Right atrium auricular region (tissue), 2 donors: Measurements from ENCODE around the gene TMEM134. TPM values are rescaled to one million over a fixed set of nuclear protein-coding genes. Genes with fewer than 3 reads are reported as not detected.
A peak's percentile ranks its signal among the peaks of the same experiment; 100 is the strongest.

Source experiments
- DNase-seq: peaks from one replicate; pipeline ENCODE4 v3.0.0-alpha.2; 2019; ENCODE audit warnings: low spot score
- H3K27ac ChIP-seq, 2 donors: fragments of 200-600 bp; sonication (generic); 1 replicate in 1 of 2; 2 replicates in 1 of 2; pipeline ENCODE4 v1.5.1; 2016 to 2019
- H3K27me3 ChIP-seq, 2 donors: fragments of 200-600 bp; sonication (generic); one replicate each; pipeline versions ENCODE4 v1.5.1 to v1.6.0; 2017 to 2019
- H3K36me3 ChIP-seq: fragments of 200-600 bp; sonication (generic); one replicate; pipeline ENCODE4 v1.5.1; 2016
- H3K4me1 ChIP-seq, 2 donors: fragments of 200-600 bp; sonication (generic); one replicate each; pipeline versions ENCODE4 v1.5.1 to v1.6.0; 2017 to 2019
- H3K4me3 ChIP-seq, 2 donors: fragments of 200-600 bp; sonication (generic); 1 replicate in 1 of 2; 2 replicates in 1 of 2; pipeline ENCODE4 v1.5.1; 2017 to 2019; ENCODE audit warnings: mild to moderate bottlenecking in 1 of 2, moderate library complexity in 1 of 2
- H3K9me3 ChIP-seq, 2 donors: fragments of 200-600 bp; sonication (generic); one replicate each; pipeline ENCODE4 v1.5.1; 2019
- CTCF ChIP-seq, 2 donors: fragments of 200-600 bp; sonication (generic); IDR thresholded peaks; one replicate each; pipeline ENCODE4 v1.5.1; 2019; ENCODE audit warnings: antibody characterized with exemption in 2 of 2
- total RNA-seq, 2 donors: library from RNA; depleted of rRNA; stranded (reverse); fragments of >200 nt; gene quantifications; one replicate each; pipeline ENCODE4 v1.1.0, GENCODE V29; 2016

Gene TMEM134
- total RNA-seq, 2 donors from 2014 or later = 74.4 to 140 TPM

DNA sequence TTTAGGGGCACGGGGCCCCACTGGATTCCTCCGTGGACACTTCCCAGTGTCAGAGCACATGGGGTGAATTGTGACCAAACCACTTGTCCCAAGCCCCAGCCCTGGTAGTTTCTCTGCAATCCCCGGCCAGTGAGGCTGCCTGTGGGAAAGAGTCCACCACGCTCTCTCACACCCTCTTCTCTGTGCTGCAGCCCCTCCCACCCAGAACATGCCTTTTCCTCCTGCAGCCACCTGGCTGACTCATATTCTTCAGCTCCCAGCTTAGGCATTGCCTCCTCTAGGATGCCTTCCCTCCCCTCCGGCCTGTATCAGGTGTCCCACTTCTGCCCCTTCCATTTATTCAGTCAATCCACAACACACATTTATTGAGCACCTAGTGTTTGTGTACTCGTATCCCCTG lies 46.2 kb downstream of the TMEM134 start:
- Histone ChIP-seq H3K4me1 (peaks cover 0 to 37% of the 10 kb centered on the region in 2 donors), H3K36me3 (no peaks in the 10 kb centered on the region), H3K4me3 (no peak overlapping the region), H3K9me3 (no peaks in the 10 kb centered on the region), H3K27me3 (no peaks in the 10 kb centered on the region), H3K27ac (no peak overlapping the region)
- no peak for TF ChIP-seq CTCF (IDR thresholded peaks at IDR 0.05)
- no peak for DNase-seq

DNA sequence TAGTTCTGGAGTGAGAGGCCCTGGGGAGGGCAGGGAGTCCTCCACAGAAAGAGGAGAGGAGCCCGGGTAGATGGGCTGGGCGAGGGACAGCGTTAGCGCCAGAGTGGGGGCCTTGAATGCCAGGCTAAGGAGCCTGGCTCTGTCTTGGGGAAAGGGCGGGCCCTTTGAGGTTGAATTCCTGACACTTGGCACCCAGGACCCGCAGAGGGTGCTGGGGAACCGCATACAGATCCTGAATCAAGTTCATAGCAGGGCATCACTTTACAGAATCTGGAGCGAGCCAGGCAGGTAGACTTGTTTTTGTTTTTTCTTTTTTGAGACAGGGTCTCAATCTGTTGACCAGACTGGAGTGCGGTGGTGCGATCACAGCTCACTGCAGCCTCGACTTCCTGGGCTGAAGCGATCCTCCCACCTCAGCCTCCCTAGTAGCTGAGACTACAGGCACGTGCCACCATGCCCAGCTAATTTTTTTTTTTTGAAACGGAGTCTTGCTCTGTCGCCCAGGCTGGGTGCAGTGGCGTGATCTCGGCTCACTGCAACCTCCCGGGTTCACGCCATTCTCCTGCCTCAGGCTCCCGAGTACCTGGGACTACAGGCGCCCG lies 47.5 kb downstream of the TMEM134 start:
- no peak for TF ChIP-seq CTCF (IDR thresholded peaks at IDR 0.05)
- H3K9me3 ChIP-seq = no peaks in the 10 kb centered on the region
- H3K27ac ChIP-seq = peak overlapping the region; percentile 87 to 90
- DNase-seq = no peak
- peak overlapping the region in 1 of 2 donors; percentile 63 for H3K4me3 ChIP-seq
- H3K36me3 ChIP-seq = no peaks in the 10 kb centered on the region
- H3K27me3 ChIP-seq = no peaks in the 10 kb centered on the region
- H3K4me1 ChIP-seq = peaks cover 0 to 45% of the 10 kb centered on the region in 2 donors

DNA sequence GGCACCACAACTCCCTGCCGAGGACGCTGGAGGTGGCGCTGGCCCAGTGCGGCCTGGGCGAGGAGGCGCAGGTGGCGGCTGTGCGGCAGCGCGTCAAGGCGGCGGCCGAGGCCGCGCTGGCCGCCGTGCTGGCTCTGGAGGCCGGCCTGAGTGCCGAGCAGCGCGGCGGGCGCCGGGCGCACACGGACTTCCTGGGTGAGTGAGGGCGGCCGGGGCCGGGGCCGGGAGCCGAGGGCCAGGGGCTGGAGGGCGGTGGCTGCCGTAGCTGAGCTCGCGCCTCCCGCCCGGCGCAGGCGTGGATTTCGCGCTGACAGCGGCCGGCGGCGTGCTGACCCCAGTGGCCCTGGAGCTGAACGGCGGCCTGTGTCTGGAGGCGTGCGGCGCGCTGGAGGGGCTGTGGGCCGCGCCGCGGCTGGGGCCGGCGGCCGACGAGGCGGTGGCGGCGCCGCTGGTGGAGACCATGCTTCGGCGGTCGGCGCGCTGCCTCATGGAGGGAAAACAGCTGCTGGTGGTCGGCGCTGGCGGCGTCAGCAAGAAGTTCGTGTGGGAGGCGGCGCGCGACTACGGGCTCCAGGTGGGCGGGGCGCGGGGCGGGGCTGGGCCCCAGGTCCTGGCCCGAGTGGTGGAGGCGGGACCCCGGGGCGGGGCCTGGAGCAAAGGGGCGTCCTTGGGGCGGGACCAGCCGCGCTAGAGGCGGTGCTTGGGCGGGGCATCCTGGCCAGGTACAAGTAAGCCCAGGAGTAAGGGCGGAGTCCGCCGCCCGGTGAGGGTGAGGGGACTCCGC lies 48.2 kb downstream of the TMEM134 start:
- peak; percentile 97 for DNase-seq
- no peaks in the 10 kb centered on the region for H3K27me3 ChIP-seq
- no peaks in the 10 kb centered on the region for H3K9me3 ChIP-seq
- peak overlapping the region; percentile 87 to 90 for H3K27ac ChIP-seq
- H3K4me3 ChIP-seq = peak overlapping the region; percentile 34 to 63
- peaks cover 0 to 52% of the 10 kb centered on the region in 2 donors for H3K4me1 ChIP-seq
- TF ChIP-seq CTCF (IDR thresholded peaks at IDR 0.05) = no peak
- H3K36me3 ChIP-seq = no peaks in the 10 kb centered on the region

DNA sequence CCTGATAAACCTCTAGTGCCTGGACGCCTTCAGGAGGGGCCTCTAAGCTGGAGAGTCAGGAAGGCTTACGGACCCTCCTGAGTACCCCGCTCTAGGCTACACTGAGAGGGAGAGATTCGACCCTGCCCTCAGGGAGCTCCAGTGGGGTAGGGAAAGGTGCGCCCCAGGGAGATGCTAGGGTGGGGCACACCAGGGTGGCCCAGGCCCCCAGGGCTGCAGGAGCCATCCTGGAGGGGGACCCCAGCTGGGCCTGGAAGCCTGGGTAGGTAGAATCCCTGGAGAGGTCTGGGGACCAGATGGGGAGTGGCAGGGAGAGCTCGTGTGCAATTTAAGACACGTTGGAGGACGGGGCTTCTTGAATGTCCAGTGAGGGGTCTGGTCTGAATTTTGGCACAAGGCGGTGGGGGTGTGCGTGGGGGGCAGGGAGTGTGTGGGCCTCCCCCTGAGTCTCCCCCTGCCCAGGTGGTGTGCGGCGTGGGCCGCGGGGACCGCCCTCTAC lies 48.9 kb downstream of the TMEM134 start:
- no peaks in the 10 kb centered on the region for H3K27me3 ChIP-seq
- H3K4me3 ChIP-seq = peak overlapping the region; percentile 34 to 63
- no peak for TF ChIP-seq CTCF (IDR thresholded peaks at IDR 0.05)
- peak overlapping the region; percentile 87 to 90 for H3K27ac ChIP-seq
- H3K36me3 ChIP-seq = no peaks in the 10 kb centered on the region
- no peaks in the 10 kb centered on the region for H3K9me3 ChIP-seq
- peaks cover 0 to 57% of the 10 kb centered on the region in 2 donors for H3K4me1 ChIP-seq
- no peak for DNase-seq

- TF ChIP-seq CTCF (IDR thresholded peaks at IDR 0.05) = no peak
- H3K36me3 ChIP-seq = no peaks in the 10 kb centered on the region
- peaks cover 0 to 62% of the 10 kb centered on the region in 2 donors for H3K4me1 ChIP-seq
- H3K27ac ChIP-seq = peak overlapping the region; percentile 87 to 90
- H3K9me3 ChIP-seq = no peaks in the 10 kb centered on the region
- DNase-seq = no peak
- no peak overlapping the region for H3K4me3 ChIP-seq
- H3K27me3 ChIP-seq = no peaks in the 10 kb centered on the region
These were observed 49.6 kb downstream of the TMEM134 start for GRCh38 chr11:67419325-67420049.
